Measurements from ENCODE around the gene UGT1A5.
"Not testable (repeated sequence)": the region's sequence is repeated elsewhere in the genome, so short reads cannot be mapped to it uniquely, and the experiment has no call there.

GRCh38 chr2:233750689-233751088, 38.0 kb downstream of the UGT1A5 start:
- not testable (repeated sequence) for TF ChIP-seq CTCF (IDR thresholded peaks at IDR 0.05; ENCODE audit: insufficient read depth, low read length, poor library complexity, severe bottlenecking); EZH2phosphoT487 (conservative IDR thresholded peaks at IDR 0.05; ENCODE audit: low read length)

Measured in SU-DHL-6 (cell line).